ENCODE results near the gene HAT1.

DNA sequence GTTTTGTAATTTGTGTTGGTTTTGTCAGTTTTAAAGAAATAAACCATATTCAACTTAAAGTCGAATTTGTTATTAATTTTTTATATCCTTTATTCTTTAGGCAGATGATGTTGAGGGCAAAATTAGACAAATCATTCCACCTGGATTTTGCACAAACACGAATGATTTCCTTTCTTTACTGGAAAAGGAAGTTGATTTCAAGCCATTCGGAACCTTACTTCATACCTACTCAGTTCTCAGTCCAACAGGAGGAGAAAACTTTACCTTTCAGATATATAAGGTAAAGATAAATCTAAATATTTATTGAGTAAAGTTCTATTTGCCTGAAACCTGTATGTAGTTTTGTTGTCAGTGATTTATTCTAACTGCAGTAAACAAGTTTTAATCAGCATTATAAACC lies 43.0 kb downstream of the HAT1 start:
- no peak for TF ChIP-seq CTCF (IDR thresholded peaks at IDR 0.05)
- no peak for TF ChIP-seq SP1 (CRISPR knock-in tag; conservative IDR thresholded peaks at IDR 0.05)
- no peak for TF ChIP-seq ATF2 (CRISPR knock-in tag; IDR thresholded peaks at IDR 0.05; ENCODE audit: borderline replicate concordance, low read depth)
- TF ChIP-seq MYBL2 (CRISPR knock-in tag; IDR thresholded peaks at IDR 0.05): no peak
- no peak for TF ChIP-seq MLX (CRISPR knock-in tag; IDR thresholded peaks at IDR 0.05)
- TF ChIP-seq ZNF396 (CRISPR knock-in tag; IDR thresholded peaks at IDR 0.05; ENCODE audit: borderline replicate concordance): no peak
- no peak for TF ChIP-seq CREM (CRISPR knock-in tag; IDR thresholded peaks at IDR 0.05)
- TF ChIP-seq NFE2L1 (CRISPR knock-in tag; IDR thresholded peaks at IDR 0.05): no peak

All from WTC11 (cell line).